Ectodermal cell (in vitro differentiated cells): Measurements from ENCODE around the gene CDK6.

ENCODE experiments used
- H3K27ac ChIP-seq: 2 replicates; pipeline ENCODE4 v1.7.0; 2013; ENCODE audit warnings: mild to moderate bottlenecking, low read depth, low read length; ENCODE audit not compliant: insufficient read depth, poor library complexity, severe bottlenecking
- H3K27me3 ChIP-seq: 2 replicates; pipeline ENCODE4 v1.7.0; 2013; ENCODE audit warnings: mild to moderate bottlenecking, low read length; ENCODE audit not compliant: insufficient read depth, control insufficient read depth, poor library complexity, severe bottlenecking
- H3K36me3 ChIP-seq: one replicate; pipeline ENCODE4 v1.7.0; 2013; ENCODE audit warnings: low read length; ENCODE audit not compliant: control insufficient read depth, insufficient read depth
- H3K4me1 ChIP-seq: one replicate; pipeline ENCODE4 v1.7.0; 2013; ENCODE audit warnings: low read length; ENCODE audit not compliant: control insufficient read depth, insufficient read depth
- H3K4me3 ChIP-seq: 2 replicates; pipeline ENCODE4 v1.7.0; 2013; ENCODE audit warnings: low read depth, low read length, control low read depth; ENCODE audit not compliant: insufficient read depth
- H3K9me3 ChIP-seq: 2 replicates; pipeline ENCODE4 v1.7.0; 2013; ENCODE audit warnings: mild to moderate bottlenecking, low read length, moderate library complexity; ENCODE audit not compliant: control insufficient read depth
- WGBS, 2 experiments: methylation state at CpG; one replicate each; pipeline ENCODE4 v1.1.7; 2013; ENCODE audit warnings: missing lambda C conversion rate in 2 of 2; 5-methylcytosine and 5-hydroxymethylcytosine counted together

CDK6 gene

GRCh38 chr7:92729751-92730150 is 106.6 kb downstream of the CDK6 start:
- H3K27me3 ChIP-seq = no peaks in the 10 kb centered on the region
- WGBS, 2 experiments = 86 to 90% methylated on average over 2 of the region's 2 CpGs

GRCh38 chr7:92729172-92729571 is 107.2 kb downstream of the CDK6 start:
- Histone ChIP-seq H3K9me3 (no peaks in the 10 kb centered on the region), H3K27ac (no peak overlapping the region), H3K27me3 (no peaks in the 10 kb centered on the region), H3K4me3 (no peak overlapping the region), H3K4me1 (no peaks in the 10 kb centered on the region), H3K36me3 (no peaks in the 10 kb centered on the region)
- 95 to 99% methylated on average over 7 of the region's 7 CpGs for WGBS, 2 experiments

More at GRCh38 chr7:92729751-92730150, 106.6 kb downstream of the CDK6 start:
- no peaks in the 10 kb centered on the region for H3K36me3 ChIP-seq
- no peak overlapping the region for H3K4me3 ChIP-seq
- H3K27ac ChIP-seq = no peak overlapping the region
- no peaks in the 10 kb centered on the region for H3K4me1 ChIP-seq
- no peaks in the 10 kb centered on the region for H3K9me3 ChIP-seq

- Histone ChIP-seq H3K27me3 (no peaks in the 10 kb centered on the region), H3K4me1 (no peaks in the 10 kb centered on the region), H3K36me3 (no peaks in the 10 kb centered on the region), H3K9me3 (no peaks in the 10 kb centered on the region), H3K27ac (no peak overlapping the region), H3K4me3 (no peak overlapping the region)
- no CpG with 5 or more reads among the region's 1 CpG for WGBS, 2 experiments
Observed at GRCh38 chr7:92727755-92728154, 108.6 kb downstream of the CDK6 start.

GRCh38 chr7:92725161-92725925 is 111.0 kb downstream of the CDK6 start:
- Histone ChIP-seq H3K36me3 (no peaks in the 10 kb centered on the region), H3K27ac (no peak overlapping the region), H3K9me3 (no peaks in the 10 kb centered on the region), H3K27me3 (no peaks in the 10 kb centered on the region), H3K4me3 (no peak overlapping the region), H3K4me1 (no peaks in the 10 kb centered on the region)
- WGBS, 2 experiments = 91 to 95% methylated on average over 13 to 14 of the region's 14 CpGs

GRCh38 chr7:92723943-92724342 is 112.4 kb downstream of the CDK6 start:
- 8 to 12% methylated on average over 4 to 5 of the region's 5 CpGs for WGBS, 2 experiments
- Histone ChIP-seq H3K27ac (no peak overlapping the region), H3K9me3 (no peaks in the 10 kb centered on the region), H3K36me3 (no peaks in the 10 kb centered on the region), H3K4me3 (no peak overlapping the region), H3K4me1 (no peaks in the 10 kb centered on the region), H3K27me3 (no peaks in the 10 kb centered on the region)

GRCh38 chr7:92723205-92723604 is 113.2 kb downstream of the CDK6 start:
- H3K36me3 ChIP-seq = no peaks in the 10 kb centered on the region

GRCh38 chr7:92722541-92722940 is 113.8 kb downstream of the CDK6 start:
- no peaks in the 10 kb centered on the region for H3K4me1 ChIP-seq
- 82% methylated on average over 1 of the region's 1 CpG; no CpG with 5 or more reads in 1 of the 2 experiments for WGBS, 2 experiments
- H3K4me3 ChIP-seq = no peak overlapping the region
- no peaks in the 10 kb centered on the region for H3K36me3 ChIP-seq
- H3K27ac ChIP-seq = no peak overlapping the region
- H3K27me3 ChIP-seq = no peaks in the 10 kb centered on the region
- H3K9me3 ChIP-seq = no peaks in the 10 kb centered on the region

More at GRCh38 chr7:92723205-92723604, 113.2 kb downstream of the CDK6 start:
- Histone ChIP-seq H3K4me1 (no peaks in the 10 kb centered on the region), H3K27ac (no peak overlapping the region), H3K9me3 (no peaks in the 10 kb centered on the region), H3K27me3 (no peaks in the 10 kb centered on the region), H3K4me3 (no peak overlapping the region)
- WGBS, 2 experiments = no CpG with 5 or more reads among the region's 2 CpGs

- Histone ChIP-seq H3K4me3 (no peak overlapping the region), H3K27me3 (no peaks in the 10 kb centered on the region), H3K27ac (no peak overlapping the region), H3K4me1 (no peaks in the 10 kb centered on the region), H3K36me3 (no peaks in the 10 kb centered on the region), H3K9me3 (no peaks in the 10 kb centered on the region)
- 93 to 94% methylated on average over 4 of the region's 4 CpGs for WGBS, 2 experiments
Observed at GRCh38 chr7:92720604-92721350, 115.6 kb downstream of the CDK6 start.

- H3K36me3 ChIP-seq = no peaks in the 10 kb centered on the region
- H3K9me3 ChIP-seq = no peaks in the 10 kb centered on the region
- no peak overlapping the region for H3K4me3 ChIP-seq
- H3K27ac ChIP-seq = no peak overlapping the region
- no peaks in the 10 kb centered on the region for H3K27me3 ChIP-seq
- H3K4me1 ChIP-seq = no peaks in the 10 kb centered on the region
- WGBS, 2 experiments = 93% methylated on average over 18 of the region's 18 CpGs
Observed at GRCh38 chr7:92717993-92718716, 118.2 kb downstream of the CDK6 start.

- Histone ChIP-seq H3K4me1 (no peaks in the 10 kb centered on the region), H3K9me3 (no peaks in the 10 kb centered on the region), H3K27me3 (no peaks in the 10 kb centered on the region), H3K27ac (no peak overlapping the region), H3K4me3 (no peak overlapping the region), H3K36me3 (no peaks in the 10 kb centered on the region)
- 95 to 97% methylated on average over 7 of the region's 7 CpGs for WGBS, 2 experiments
Observed at GRCh38 chr7:92717623-92717992, 118.8 kb downstream of the CDK6 start.
